HS-5 (cell line): ENCODE data around the gene MAPRE2.
"Not testable (repeated sequence)": the region's sequence is repeated elsewhere in the genome, so short reads cannot be mapped to it uniquely, and the experiment has no call there.

ENCODE experiments used
- DNase-seq: peaks from one replicate; pipeline ENCODE4 v3.0.0-alpha.2; 2012; ENCODE audit warnings: low read depth

MAPRE2 gene

GRCh38 chr18:35091841-35092240 lies 50.6 kb downstream of the MAPRE2 start:
- no peak for DNase-seq

GRCh38 chr18:35095983-35096676 lies 54.9 kb downstream of the MAPRE2 start:
- DNase-seq: no peak

GRCh38 chr18:35096677-35097011 lies 55.4 kb downstream of the MAPRE2 start:
- no peak for DNase-seq

- no peak for DNase-seq
Measured at GRCh38 chr18:35097195-35097594, 56.0 kb downstream of the MAPRE2 start.

GRCh38 chr18:35097763-35098162 lies 56.5 kb downstream of the MAPRE2 start:
- DNase-seq: no peak

- DNase-seq: no peak
Measured at GRCh38 chr18:35099911-35100310, 58.7 kb downstream of the MAPRE2 start.

GRCh38 chr18:35104391-35105051 lies 63.3 kb downstream of the MAPRE2 start:
- no peak for DNase-seq

- DNase-seq: no peak
Measured at GRCh38 chr18:35106013-35106844, 65.0 kb downstream of the MAPRE2 start.

- no peak for DNase-seq
Measured at GRCh38 chr18:35106845-35107148, 65.6 kb downstream of the MAPRE2 start.

- no peak for DNase-seq
Measured at GRCh38 chr18:35107216-35107615, 66.0 kb downstream of the MAPRE2 start.

GRCh38 chr18:35108088-35108487 lies 66.9 kb downstream of the MAPRE2 start:
- DNase-seq: not testable (repeated sequence)

GRCh38 chr18:35110059-35110458 lies 68.8 kb downstream of the MAPRE2 start:
- no peak for DNase-seq

- DNase-seq: no peak
Measured at GRCh38 chr18:35110554-35111485, 69.6 kb downstream of the MAPRE2 start.

GRCh38 chr18:35112696-35113095 lies 71.5 kb downstream of the MAPRE2 start:
- DNase-seq: no peak

- no peak for DNase-seq
Measured at GRCh38 chr18:35114305-35114704, 73.1 kb downstream of the MAPRE2 start.

- no peak for DNase-seq
Measured at GRCh38 chr18:35116784-35117318, 75.6 kb downstream of the MAPRE2 start.

- DNase-seq: no peak
Measured at GRCh38 chr18:35117372-35117771, 76.2 kb downstream of the MAPRE2 start.

GRCh38 chr18:35117951-35118411 lies 76.8 kb downstream of the MAPRE2 start:
- no peak for DNase-seq

GRCh38 chr18:35118641-35119040 lies 77.4 kb downstream of the MAPRE2 start:
- no peak for DNase-seq

- no peak for DNase-seq
Measured at GRCh38 chr18:35121038-35121437, 79.8 kb downstream of the MAPRE2 start.

- DNase-seq: no peak
Measured at GRCh38 chr18:35121531-35121930, 80.3 kb downstream of the MAPRE2 start.
